Measurements from ENCODE around the gene THRA.
A peak's percentile ranks its signal among the peaks of the same experiment; 100 is the strongest.

THRA gene

DNA sequence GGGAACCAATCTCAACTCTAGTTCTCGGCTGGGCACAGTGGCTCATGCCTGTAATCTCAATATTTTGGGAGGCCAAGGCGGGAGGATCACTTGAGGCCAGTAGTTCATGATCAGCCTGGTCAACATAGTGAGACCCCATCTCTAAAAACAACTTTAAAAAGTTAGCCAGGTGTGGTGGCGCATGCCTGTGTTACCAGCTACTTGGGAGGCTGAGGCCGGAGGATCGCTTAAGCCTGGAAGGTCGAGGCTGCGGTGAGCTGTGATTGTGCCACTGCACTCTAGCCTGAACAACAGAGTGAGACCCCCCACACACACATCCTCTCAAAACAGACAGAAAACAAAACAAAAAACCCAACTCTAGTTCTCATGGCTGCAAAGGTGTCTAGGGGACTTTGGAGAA lies 4.9 kb downstream of the THRA start:
- DNase-seq: no peak

DNA sequence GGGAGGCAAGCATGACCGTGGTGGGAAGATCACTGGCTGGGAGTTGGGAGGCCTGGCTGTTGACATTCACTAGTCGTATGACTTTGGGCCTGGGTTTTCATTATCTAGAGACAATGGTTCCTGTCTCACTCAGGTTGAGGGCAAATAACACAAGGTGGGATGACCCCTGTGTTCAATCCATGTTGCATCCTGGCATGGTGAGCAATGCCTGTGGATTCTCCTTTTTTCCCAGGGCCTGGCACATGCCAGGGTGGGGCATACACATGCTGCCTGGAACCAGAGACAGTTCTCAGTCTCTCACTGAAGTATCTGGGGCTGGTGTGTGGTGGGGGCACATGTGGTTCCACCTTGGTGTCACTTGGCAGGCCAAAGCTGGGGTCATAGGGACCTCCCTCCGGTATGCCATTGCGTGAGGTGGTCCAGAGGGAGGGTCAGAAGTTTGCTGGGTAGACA lies 5.4 kb downstream of the THRA start:
- no peak for DNase-seq

DNA sequence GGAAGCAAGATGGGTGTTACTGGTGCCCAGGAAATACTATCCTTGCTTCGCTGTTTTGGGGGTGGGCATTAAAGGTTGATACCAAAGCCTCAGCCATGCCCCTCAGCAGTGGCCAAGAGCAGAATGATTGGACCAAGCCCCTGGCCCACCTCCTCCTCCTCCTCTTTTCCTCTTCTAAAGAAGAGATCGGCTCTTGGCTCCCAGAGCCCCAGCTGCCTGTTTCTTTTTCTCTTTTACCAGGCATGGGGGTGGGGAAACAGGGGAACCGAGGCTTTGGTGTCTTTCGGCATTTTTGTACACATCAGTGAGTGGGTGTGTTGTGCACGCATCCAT lies 5.8 kb downstream of the THRA start:
- no peak for DNase-seq

DNA sequence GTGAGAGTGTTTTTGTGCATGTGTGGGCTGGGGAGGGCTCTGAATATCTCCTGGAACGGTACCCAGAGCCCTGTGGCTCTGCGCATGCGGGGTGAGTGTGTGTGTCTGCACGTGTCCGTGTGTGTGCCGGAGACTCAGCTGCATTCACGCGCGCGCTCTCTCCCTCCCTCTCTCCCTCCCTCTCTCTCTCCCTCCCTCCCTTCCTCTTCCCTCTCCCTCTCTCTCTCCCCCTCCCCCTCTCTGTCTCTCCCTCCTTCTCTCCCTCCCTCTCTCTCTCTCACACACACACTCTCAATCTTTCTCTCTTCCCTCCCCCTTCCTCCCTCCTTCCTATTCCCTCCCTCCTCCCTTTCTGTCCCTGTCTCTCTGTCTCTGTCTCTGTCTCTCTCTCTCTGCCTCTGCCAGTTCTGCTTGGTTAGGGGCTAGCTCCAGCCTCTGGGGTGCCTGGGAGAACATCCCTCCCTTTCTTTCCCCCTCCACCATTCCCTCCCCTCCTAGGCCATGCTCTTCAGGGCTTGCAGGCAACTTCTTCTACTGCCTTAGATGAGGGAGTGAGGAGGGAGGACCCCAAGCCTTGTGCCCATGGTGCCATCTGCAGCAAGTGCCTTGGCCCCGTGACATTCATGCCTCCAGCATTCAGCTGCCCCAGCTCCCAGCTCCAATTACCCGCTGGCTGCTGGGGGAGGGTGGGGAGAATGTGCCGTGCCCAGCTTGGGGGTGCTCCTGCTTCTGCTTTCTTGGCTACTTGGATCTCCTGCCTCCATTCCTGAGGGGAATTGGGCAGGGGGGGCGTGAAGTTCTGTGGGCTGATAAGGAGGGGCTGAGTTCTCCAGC lies 6.4 kb downstream of the THRA start:
- peak; percentile 54 for DNase-seq

DNA sequence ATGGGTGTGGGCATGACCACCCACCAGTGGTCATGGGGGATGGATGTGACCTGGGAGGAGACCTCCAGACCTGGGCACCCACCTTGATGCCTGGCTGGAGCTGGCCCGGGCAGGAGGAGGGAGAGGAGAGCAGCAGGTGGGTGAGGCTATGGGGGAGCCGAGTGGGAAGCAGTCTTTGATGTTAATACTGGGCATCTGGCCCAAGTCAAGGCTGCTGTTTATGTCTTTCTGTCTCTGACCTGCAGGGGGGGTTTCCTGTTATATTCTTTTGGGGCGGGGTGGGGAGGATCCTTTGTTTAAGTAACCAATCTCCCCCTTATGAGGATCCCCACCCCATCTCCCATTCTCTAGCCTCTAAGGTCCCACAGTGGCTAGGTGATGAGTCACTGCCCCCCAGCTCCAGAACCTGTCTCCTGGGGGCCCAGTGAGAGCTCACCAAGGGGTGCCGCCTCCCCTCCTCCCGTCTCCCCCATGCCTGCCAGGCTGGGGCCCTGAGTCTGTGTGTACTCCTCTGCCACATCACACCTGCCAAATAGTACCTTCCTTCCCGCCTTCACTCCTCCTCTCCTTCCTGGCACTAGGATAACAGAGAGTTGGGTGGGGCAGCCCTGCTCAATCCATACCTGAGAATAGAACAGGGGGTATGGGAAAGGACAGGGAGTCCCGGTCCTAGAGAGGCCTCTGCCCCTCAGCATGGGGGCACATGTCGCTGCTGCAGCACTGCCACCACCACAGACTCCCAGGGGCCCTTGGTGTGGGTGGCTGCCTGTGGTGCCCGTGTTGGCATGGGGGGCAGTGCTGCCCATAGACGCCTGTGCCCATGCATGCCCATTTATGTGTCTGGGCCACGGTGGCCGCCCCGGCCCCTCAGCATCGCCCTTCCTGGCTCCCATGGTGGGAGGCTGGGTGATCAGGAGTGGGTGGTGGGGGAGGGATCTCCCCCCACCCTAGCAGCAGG lies 7.3 kb downstream of the THRA start:
- DNase-seq: peak; percentile 53

DNA sequence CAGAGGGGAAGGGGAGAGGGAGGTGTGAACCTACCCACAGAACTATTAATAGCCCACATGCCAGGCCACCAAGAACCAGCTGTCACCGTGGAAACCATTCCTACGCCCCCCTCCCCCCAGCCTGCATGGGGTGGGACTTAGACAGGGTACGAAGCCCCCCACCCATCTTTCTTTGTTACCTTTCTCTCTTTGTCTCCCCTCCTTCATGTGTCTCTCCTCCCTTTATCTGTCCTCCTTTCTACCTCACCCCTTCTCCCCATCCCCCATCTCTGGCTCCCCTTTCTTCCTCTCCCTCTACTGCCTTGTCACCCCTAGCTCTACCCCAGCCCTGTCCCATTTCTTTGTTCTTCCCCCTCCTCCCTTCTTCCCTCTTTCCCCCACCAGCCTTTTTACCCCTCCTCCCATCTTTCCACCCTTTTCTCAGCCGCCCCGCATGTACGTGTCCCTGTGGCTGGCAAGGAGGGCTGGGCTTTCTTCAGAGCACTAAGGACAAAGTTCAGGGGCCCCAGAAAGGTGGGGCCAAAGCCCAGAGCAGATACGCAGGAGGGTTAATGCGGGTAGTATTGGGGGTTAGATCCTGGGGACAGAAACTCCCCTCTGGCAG lies 8.0 kb downstream of the THRA start:
- DNase-seq: no peak

DNA sequence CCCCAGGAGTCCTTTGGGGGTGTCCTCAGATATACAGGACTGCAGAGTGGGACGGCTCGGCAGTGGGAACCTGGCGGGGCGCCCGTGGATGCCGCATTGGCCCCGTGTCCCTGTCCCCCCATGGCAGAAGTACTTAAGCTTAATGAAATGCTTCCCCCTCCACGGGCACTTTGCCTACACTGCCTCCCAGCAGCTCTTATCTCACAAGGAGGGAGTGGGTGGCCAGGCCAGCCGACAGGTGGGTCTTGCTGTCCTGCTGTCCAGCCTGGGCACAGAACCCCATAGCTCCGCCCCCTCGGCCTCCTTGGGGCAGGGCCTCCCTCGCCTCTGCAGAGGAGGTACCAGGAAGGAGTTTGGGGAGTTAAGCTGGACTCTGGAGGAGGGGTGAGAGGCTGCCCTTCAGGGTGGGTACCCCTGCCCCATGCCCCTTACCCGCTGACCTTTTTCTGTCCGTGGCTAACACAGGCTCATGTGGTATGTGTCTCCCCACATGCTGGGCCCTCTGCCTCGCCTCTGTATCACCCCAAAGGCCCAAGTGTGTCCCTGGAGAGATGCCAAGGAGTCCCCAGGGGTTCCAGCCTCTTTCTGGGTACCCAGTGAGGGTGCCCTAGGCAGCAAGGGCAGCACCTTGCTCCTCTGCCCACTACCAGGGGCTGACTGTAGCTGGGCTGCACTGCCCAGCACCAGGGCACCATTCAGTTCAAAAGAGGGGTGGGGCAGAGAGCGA lies 8.7 kb downstream of the THRA start:
- DNase-seq: no peak

DNA sequence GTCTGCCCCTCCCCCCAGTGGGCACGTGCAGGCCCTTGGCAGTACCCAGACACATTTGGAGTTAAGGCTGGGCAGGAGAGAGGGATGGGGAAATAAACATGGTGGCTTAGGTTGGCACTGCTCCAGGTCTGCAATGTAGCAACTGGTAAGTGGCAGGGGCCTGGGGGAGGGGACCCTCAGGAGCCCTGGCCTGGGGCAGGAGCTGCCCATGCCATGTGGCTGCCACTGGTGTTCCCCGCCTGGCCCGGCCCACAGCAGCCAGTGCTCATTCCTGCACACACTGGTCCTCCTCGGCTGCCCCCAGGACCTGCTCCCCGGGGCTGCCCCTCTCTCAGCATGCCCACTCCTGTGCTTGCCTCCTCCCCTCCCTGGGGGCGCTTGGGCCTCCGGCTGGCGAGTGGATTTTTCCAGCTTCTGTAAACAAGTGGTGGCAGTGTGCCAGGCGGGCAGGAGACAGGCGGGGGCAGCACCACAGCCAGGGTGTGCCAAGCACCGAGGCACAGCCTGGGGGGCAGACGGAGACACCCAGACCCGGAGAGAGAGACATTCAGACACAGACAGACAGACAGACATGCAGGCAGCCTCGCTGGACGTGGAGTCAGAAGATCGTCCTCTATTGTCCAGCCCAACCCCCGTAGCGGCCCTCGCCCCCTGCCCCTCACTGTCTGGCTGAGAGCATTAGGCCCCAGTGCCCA lies 9.4 kb downstream of the THRA start:
- DNase-seq: peak; percentile 78

DNA sequence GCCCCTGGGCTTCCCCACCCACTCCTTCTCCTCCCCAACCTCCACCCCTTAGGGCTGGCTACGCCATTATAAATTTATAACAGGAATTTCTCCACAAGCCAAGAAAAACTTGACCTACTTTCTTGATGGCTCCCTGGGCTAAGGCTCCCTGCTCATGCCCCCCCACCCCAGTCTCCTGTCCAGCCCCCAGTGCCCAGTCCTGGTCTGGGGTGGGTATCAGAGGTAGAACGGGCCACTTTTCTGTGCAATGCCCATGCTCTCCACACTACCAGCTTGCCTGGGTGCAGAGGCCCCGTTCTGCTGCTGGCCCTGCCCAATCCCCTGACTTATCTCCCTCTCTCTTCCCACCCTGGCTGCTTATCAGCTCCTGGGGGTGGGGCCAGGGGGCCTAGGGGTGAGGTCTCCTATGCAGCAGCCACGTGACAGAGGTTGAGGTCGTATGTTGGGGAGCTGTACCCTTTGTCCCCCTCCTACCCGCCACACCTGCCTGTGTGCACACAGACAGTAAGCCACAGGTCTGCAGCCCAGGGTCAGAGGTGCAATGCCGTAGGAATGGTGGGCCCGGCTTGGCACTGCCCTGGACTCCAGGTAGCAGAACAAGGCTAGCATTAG lies 10.1 kb downstream of the THRA start:
- DNase-seq: no peak

DNA sequence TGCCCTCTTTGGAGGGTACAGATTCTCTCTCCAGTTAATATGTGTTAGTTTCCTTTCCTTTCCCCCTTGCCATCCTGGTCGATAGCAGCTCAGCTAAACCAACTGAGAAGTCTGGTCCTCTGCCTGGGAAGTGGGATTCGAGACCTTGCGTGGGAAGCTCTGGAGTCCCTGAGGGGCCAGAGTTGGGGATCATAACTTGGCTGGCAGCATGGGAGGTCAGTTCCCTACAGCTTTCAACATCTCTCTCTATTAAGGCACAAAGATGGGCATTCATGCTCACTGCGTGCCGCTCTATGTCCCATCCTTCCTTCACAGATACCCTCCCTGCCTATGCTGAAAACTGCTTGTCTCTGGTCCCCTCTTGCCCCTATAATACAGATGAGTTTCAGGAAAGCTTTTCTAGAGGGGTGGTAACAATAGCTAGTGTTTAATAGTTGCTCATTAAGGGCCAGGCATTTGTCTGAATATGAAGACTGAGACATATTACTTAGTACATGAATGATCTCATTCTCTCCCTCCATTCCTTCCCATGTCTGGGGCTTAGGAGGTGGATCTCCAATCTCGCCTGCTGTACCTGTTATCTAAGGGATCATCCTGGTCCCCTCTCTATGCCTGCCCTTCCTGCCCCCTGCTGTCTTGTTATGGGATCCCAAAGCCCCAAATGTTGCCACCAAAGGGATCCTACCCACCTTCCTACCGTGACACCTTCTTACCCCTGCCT lies 10.8 kb downstream of the THRA start:
- no peak for DNase-seq

DNA sequence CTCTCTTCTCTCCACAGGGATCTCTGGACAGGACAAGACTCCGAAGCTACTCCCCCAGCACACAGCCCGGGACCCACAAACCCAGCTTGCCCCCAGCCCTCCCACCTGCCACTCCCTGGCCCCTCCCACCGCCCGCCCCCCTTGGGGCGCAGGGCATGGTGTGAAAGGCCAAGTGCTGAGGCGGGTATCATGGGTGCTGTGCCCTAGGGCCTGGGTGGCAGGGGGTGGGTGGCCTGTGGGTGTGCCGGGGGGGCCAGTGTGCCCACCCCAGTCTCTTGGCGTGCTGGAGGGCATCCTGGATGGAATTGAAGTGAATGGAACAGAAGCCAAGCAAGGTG lies 11.4 kb downstream of the THRA start:
- DNase-seq: no peak

DNA sequence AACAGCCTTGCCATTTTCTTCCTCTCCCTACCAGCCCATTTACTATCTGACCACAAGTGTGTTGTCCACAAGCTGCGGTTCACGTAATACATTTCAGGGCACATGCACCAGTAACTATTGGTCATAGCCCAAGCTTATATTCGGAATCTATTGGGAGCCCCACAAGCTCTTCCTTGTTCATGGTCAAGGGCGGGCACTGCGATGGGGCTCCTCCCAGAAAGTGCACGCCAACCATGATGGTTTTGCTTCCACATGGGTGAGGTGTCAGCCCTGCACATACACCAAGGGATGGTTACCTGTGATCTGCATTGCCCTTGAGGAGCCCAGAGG lies 12.1 kb downstream of the THRA start:
- no peak for DNase-seq

DNA sequence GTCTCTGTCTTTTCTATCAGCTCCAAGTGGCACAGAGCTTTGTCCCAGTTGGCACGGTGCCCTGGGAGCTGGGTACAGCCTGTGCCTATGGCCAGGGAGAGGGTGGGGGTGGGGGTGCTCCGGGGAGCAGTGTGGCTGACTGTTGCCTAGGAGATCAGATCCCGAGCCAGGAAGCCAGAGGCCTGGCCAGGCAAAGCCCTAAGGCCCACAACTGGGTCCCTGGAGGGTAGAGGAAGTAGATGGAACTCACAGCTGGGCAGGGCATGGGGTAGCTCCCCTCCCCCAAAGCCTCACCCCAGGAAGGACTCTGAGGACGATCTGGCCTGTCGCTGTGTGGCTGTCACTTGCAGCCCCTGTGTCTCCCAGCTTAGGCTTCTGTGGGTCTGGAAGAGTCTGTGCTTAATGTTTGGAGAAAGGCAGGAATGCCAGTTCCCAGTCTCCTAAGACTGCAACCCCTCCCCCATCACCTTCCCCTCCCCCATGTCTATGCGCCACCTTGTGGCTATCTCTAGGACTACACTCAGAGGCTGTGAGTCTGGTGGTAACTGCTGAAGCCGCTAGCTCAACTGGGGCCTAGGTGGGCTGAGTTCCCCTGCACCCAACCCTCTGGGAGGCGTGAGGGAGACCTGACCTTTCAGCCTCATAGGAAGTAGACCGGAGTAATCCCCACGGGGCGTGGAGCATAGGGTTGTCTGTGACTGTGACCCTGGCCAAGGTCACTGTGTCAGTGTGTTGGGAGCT lies 12.6 kb downstream of the THRA start:
- peak; percentile 32 for DNase-seq

DNA sequence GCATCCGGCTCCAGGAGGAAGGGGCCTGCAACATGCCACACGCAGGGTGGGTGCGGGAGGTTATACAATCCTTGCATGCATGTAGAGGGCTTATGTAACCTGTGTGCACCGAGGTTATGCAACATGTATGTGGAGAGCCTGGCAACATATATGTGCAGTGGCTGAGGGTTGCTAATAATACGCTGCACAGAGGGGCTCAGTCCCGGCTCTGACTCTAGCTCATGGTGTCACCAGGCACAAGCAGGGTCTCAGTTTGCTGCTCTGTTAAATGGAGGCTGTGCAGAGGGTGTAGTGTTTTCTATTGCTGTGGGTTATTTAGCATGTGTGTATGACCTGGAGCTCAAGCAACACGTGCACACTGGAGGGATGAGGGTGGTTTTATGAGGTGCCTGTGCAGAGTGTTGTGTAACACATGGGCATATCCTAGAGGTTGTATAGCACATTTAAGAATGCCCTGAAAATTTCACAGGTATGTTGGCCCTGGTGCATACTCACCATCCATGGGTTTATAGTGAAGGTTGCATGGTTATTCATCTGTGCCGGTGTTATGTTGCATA lies 13.3 kb downstream of the THRA start:
- no peak for DNase-seq

DNA sequence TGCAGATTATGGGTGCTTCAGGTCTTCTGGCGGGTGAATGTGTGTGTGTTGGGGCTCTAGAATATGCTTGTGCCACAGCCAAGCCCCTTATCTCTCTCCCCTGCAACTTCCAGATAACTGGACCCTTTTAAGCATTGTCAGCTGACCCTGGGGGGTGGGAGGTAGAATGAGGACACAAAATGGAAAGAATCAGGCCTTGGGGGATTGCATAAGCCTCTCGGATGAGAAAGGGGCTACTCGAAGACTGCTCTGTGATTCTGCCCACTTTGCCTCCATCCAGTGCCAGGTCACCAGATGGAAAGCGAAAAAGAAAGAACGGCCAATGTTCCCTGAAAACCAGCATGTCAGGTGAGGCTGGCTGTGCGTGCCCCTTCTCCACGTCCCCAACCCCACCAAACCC lies 13.8 kb downstream of the THRA start:
- DNase-seq: no peak

DNA sequence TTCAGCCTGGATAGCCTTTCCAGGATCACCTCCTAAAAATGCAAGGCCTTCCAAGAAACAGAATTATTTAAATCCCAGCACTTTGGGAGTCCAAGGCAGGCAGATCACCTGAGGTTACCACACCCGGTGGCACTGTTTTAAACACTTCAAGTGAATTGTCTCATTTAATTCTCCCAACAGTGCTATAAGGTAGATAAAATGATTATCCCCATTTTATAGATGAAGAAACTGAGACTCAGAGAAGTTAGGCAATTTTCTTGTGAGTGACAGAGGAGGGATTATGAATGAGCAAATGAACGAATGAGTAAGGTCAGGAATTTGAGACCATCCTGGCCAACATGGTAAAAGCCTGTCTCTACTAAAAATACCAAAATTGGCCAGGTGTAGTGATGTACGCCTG lies 16.8 kb downstream of the THRA start:
- no peak for DNase-seq

DNA sequence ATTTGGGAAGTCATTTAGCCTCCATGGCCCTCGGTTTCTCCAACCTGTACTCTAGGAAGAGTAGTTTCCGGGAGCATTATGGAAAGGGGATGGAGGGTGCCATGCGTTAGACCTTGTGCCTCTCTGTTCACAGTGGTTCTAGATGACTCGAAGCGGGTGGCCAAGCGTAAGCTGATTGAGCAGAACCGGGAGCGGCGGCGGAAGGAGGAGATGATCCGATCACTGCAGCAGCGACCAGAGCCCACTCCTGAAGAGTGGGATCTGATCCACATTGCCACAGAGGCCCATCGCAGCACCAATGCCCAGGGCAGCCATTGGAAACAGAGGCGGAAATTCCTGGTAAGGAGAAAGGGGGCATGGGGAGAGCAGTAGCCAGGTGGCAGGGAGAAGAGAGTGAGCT lies 21.7 kb downstream of the THRA start:
- DNase-seq: no peak

DNA sequence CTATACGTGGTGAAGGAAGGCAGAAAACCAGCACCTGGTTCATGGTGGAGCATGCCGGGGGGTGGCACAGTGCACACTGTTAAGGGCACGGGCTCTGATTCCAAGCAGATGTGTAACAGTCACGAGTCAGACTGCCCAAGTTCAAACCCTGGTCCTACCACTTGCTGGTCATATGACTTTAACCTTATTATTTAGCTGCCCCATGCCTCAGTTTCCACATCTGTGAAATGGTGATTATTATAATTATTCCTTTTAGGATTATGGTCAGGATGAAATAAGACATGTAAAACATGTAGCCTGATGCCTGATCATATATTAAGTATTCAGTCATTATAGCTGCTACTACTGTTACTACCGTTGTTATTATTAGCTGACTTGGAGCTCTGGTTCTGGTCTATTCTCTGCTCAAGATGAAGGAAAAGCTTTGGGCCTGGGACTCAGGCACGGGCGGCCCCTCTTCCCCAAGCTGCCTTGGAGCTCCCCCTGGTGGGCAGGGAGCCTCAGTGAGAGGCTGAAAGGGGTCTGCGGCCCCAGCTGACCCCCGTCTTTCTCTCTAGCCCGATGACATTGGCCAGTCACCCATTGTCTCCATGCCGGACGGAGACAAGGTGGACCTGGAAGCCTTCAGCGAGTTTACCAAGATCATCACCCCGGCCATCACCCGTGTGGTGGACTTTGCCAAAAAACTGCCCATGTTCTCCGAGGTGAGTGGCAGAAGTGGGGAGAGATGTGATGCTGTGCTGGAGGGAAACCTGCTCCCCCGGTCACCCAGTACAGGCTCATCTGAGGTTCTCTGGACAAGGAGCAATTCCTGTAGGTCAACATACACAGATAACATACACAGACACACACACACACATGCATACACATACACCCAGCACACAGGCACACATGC lies 23.6 kb downstream of the THRA start:
- DNase-seq: no peak

DNA sequence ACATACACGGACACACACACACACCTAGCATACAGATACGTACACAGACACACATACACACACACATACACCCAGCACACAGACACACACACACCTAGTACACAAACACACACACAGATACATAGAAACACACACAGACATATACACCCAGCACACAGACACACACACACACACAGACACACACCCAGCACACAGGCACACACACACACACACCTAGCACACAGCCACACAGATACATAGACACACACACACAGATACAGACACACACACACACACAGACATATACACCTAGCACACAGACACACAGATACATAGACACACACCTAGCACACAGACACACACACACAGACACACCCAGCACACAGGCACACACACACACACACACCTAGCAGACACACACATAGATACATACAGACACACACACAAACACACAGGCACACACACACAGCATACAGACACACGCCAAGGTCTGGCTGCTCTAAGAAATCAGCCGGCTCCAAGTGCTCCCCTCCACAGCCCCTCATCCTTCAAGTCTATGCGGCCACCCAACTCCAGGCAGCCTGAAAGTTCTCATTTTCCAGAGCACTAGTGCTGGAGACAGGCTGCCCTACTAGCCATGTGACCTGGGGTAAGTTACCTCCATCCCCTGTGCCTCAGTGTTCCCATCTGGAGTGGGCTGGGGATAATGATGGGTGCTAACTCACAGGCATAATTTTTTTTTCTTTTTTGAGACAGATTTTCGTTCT lies 24.5 kb downstream of the THRA start:
- DNase-seq: no peak

All from NCI-H2081 treated with DMSO at 0.1 percent for 48 hours (cell line).